ENCODE data around the gene TMPRSS4. TPM values are rescaled to one million over a fixed set of nuclear protein-coding genes. Genes with fewer than 3 reads are reported as not detected.

Gene TMPRSS4
- total and polyA plus RNA-seq, 2 of the 13 experiments (the other 11 are each of a cell fraction or from before 2014, with no cell fraction given) = 0.32 TPM; not detected in 1

- ATAC-seq = no peak
- Histone ChIP-seq H3K4me2 (ENCODE audit: low read depth, low read length) (no peak overlapping the region), H3K36me3 (replicated peaks in 1 of 2; ENCODE audit: control insufficient read depth in 1 of 2, insufficient read depth in 2 of 2, low read length in 2 of 2) (no peaks in the 10 kb centered on the region), H3K27me3 (ENCODE audit: control insufficient read depth in 1 of 2, insufficient read depth in 2 of 2, low read length in 2 of 2) (peaks cover 4 to 41% of the 10 kb centered on the region in 2 experiments; a peak in 4 of 5 replicates), H3K79me2 (ENCODE audit: insufficient read depth, low read length) (no peaks in the 10 kb centered on the region), H3K9ac (ENCODE audit: insufficient read depth, low read depth, low read length) (no peak overlapping the region), H3K4me1 (ENCODE audit: insufficient read depth, low read length) (peaks cover 4% of the 10 kb centered on the region; the same call in 1 of the 2 replicates), H3K27ac (ENCODE audit: extremely low read length, insufficient read depth, low read length) (no peak overlapping the region), H2AFZ (ENCODE audit: low read length) (no peak overlapping the region), H4K20me1 (ENCODE audit: insufficient read depth, low read length) (no peaks in the 10 kb centered on the region), H3K4me3 (replicated peaks in 1 of 3; ENCODE audit: insufficient read depth in 1 of 3, low read depth in 2 of 3, low read length in 3 of 3) (no peak overlapping the region), H3K9me3 (ENCODE audit: low read length) (no peaks in the 10 kb centered on the region)
- in situ Hi-C loops (cut with HindIII; ENCODE audit: extremely low pct_ligation_motif_present, low pct_unique_long_range_greater_than_20kb) (loop anchor here (25.0 kb wide), 1 partner anchor 345 kb away; no protein-coding TSS in a partner anchor), intact Hi-C loops (cut with micrococcal nuclease; ENCODE audit: unreplicated experiment) (no loop called here)
- CTCF ChIA-PET (ENCODE audit: low intra/inter-chr PET ratio, low total read pairs) = no interaction called here
- DNase-seq (ENCODE audit: low spot score) = no peak
- no peak for FAIRE-seq
- TF ChIP-seq XBP1 (CRISPR knock-in tag; IDR thresholded peaks at IDR 0.05) = no peak
- peak; percentile 82 for TF ChIP-seq CEBPB (IDR thresholded peaks at IDR 0.05; ENCODE audit: borderline replicate concordance, low read depth, low read length)
- TF ChIP-seq, protein P1, sequence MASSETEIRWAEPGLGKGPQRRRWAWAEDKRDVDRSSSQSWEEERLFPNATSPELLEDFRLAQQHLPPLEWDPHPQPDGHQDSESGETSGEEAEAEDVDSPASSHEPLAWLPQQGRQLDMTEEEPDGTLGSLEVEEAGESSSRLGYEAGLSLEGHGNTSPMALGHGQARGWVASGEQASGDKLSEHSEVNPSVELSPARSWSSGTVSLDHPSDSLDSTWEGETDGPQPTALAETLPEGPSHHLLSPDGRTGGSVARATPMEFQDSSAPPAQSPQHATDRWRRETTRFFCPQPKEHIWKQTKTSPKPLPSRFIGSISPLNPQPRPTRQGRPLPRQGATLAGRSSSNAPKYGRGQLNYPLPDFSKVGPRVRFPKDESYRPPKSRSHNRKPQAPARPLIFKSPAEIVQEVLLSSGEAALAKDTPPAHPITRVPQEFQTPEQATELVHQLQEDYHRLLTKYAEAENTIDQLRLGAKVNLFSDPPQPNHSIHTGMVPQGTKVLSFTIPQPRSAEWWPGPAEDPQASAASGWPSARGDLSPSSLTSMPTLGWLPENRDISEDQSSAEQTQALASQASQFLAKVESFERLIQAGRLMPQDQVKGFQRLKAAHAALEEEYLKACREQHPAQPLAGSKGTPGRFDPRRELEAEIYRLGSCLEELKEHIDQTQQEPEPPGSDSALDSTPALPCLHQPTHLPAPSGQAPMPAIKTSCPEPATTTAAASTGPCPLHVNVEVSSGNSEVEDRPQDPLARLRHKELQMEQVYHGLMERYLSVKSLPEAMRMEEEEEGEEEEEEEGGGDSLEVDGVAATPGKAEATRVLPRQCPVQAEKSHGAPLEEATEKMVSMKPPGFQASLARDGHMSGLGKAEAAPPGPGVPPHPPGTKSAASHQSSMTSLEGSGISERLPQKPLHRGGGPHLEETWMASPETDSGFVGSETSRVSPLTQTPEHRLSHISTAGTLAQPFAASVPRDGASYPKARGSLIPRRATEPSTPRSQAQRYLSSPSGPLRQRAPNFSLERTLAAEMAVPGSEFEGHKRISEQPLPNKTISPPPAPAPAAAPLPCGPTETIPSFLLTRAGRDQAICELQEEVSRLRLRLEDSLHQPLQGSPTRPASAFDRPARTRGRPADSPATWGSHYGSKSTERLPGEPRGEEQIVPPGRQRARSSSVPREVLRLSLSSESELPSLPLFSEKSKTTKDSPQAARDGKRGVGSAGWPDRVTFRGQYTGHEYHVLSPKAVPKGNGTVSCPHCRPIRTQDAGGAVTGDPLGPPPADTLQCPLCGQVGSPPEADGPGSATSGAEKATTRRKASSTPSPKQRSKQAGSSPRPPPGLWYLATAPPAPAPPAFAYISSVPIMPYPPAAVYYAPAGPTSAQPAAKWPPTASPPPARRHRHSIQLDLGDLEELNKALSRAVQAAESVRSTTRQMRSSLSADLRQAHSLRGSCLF (CRISPR knock-in tag; IDR thresholded peaks at IDR 0.05; ENCODE audit: borderline replicate concordance) = no peak
- TF ChIP-seq FOSL2 (CRISPR knock-in tag; IDR thresholded peaks at IDR 0.05) = peak; percentile 75
- peak; percentile 54 for TF ChIP-seq CEBPG (CRISPR knock-in tag; IDR thresholded peaks at IDR 0.05)
- POLR2A ChIA-PET = no interaction called here
- BruUV-seq (replicated peaks) = no TSS peak
- WGBS (ENCODE audit: low lambda C conversion rate) = 1% methylated on average over 2 of the region's 2 CpGs
Measured at GRCh38 chr11:118142081-118142480, 65.2 kb downstream of the TMPRSS4 start.

All from HepG2 (cell line).